Peyer's patch (tissue), 4 donors: Measurements from ENCODE around the gene TNPO2. TPM values are rescaled to one million over a fixed set of nuclear protein-coding genes. Genes with fewer than 3 reads are reported as not detected.
A peak's percentile ranks its signal among the peaks of the same experiment; 100 is the strongest.
"Not testable (repeated sequence)": the region's sequence is repeated elsewhere in the genome, so short reads cannot be mapped to it uniquely, and the experiment has no call there.

Source experiments
- DNase-seq, 3 donors: peaks; one replicate each; pipeline ENCODE4 v3.0.0-alpha.2; 2017 to 2019
- H3K27ac ChIP-seq, 4 donors: fragments of 200-600 bp; sonication (generic); one replicate each; pipeline ENCODE4 v1.5.1; 2016 to 2019
- H3K27me3 ChIP-seq, 2 donors: fragments of 200-600 bp; sonication (generic); one replicate each; pipeline ENCODE4 v1.5.1; 2019
- H3K36me3 ChIP-seq, 3 donors: fragments of 200-600 bp; sonication (generic); one replicate each; pipeline ENCODE4 v1.5.1; 2016 to 2019
- H3K4me1 ChIP-seq, 4 donors: fragments of 200-600 bp; sonication (generic); one replicate each; pipeline ENCODE4 v1.5.1; 2016 to 2019
- H3K4me3 ChIP-seq, 4 donors: fragments of 200-600 bp; sonication (generic); 1 replicate in 3 of 4; 2 replicates in 1 of 4; pipeline ENCODE4 v1.5.1; 2016 to 2019; ENCODE audit warnings: mild to moderate bottlenecking in 1 of 4
- H3K9me3 ChIP-seq, 4 donors: fragments of 200-600 bp; sonication (generic); one replicate each; pipeline ENCODE4 v1.5.1; 2016 to 2019; ENCODE audit warnings: mild to moderate bottlenecking in 1 of 4
- CTCF ChIP-seq, 6 experiments: fragments of 450-650 bp in 4 of 6; fragments of 200-600 bp in 2 of 6; sonication (generic) in 1 of 6; IDR thresholded peaks; one replicate each; pipeline ENCODE4 v1.5.1; 2017 to 2019; ENCODE audit warnings: antibody characterized with exemption in 6 of 6, mild to moderate bottlenecking in 3 of 6, moderate library complexity in 1 of 6
- POLR2A ChIP-seq, 2 donors: fragments of 450-650 bp; IDR thresholded peaks; one replicate each; pipeline ENCODE4 v1.5.1; 2017; ENCODE audit warnings: antibody characterized with exemption in 2 of 2, mild to moderate bottlenecking in 2 of 2, moderate library complexity in 2 of 2
- total RNA-seq, 4 donors: library from RNA; depleted of rRNA; stranded (reverse); fragments of >200 nt; gene quantifications; one replicate each; pipeline ENCODE4 v1.1.0, GENCODE V29; 2016

The TNPO2 gene
- total RNA-seq, 4 donors from 2014 or later: 39.1 to 131 (median 103) TPM

DNA sequence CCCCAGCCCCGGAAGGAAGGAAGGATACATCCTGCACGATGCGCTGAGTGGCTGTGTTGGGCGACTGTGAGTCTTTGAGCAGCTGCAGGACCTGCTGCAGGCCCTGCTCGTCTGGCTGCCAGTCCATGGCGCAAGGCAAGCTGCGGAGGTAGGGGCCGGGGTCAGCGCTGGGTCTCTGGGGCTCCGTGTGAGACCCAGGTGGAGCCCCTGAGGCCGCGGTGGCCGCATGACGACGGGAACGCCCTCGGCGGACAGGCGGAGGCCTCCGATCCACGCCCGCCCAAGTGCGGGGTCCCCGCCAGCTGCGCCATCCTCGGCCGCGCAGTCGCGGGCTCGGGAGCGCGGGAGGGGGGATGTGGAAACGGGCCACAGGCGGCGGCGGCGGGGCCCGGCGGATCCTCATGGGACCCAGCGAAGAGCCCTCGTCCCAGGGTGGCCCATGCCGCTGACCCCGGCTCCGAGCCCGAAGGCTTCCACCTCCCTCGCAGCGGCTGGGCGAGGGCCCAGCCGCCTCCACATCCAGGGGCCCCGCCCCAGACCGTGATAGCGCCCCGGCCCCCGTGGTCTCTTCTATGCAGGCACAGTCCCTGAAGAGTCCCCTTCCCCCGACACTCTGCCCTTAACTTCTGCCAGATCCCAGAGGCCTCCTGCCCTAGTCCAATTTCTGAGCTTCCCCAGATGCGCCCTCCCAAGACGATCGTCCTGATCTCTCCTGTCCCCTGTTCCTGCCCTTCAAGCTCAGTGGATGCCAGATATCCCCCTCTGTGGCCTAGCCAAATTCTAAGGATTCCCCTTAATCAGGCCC, 2.7 kb downstream of the TNPO2 start:
- Histone ChIP-seq H3K27me3 (no peaks in the 10 kb centered on the region), H3K4me1 (peaks cover 0 to 29% (median 11%) of the 10 kb centered on the region in 4 donors), H3K4me3 (peak overlapping the region; percentile 89 to 97 (median 92)), H3K27ac (peak overlapping the region; percentile 88 to 94 (median 92)), H3K9me3 (no peaks in the 10 kb centered on the region), H3K36me3 (peaks cover 0 to 17% (median 0%) of the 10 kb centered on the region in 3 donors)
- TF ChIP-seq POLR2A (IDR thresholded peaks at IDR 0.05) (no peak), CTCF (IDR thresholded peaks at IDR 0.05) (no peak)
- peak in 1 of 3 donors; percentile 61 for DNase-seq

DNA sequence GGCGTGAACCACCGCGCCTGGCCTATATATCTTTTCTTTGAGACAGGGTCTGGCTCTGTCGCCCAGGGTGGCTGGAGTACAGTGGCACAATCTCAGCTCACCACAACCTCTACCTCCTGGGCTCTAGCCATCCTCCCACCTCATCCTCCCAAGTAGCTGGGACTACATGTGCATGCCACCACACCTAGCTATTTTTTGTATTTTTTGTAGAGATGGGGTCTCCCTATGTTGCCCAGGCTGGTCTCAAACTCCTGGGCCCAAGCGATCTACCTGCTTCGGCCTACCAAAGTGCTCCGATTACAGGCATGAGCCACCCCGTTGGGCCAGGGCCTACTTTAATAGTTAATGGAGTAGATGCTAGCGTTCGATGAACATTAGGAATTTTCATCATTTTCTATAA, 3.4 kb downstream of the TNPO2 start:
- Histone ChIP-seq H3K27ac (peak overlapping the region in 2 of 4 donors; percentile 88 to 91), H3K27me3 (no peaks in the 10 kb centered on the region), H3K4me1 (peaks cover 0 to 29% (median 11%) of the 10 kb centered on the region in 4 donors), H3K9me3 (no peaks in the 10 kb centered on the region), H3K4me3 (peak overlapping the region in 1 of 4 donors; percentile 89), H3K36me3 (peaks cover 0 to 24% (median 0%) of the 10 kb centered on the region in 3 donors)
- TF ChIP-seq CTCF (IDR thresholded peaks at IDR 0.05) (no peak), POLR2A (IDR thresholded peaks at IDR 0.05) (no peak)
- no peak for DNase-seq

DNA sequence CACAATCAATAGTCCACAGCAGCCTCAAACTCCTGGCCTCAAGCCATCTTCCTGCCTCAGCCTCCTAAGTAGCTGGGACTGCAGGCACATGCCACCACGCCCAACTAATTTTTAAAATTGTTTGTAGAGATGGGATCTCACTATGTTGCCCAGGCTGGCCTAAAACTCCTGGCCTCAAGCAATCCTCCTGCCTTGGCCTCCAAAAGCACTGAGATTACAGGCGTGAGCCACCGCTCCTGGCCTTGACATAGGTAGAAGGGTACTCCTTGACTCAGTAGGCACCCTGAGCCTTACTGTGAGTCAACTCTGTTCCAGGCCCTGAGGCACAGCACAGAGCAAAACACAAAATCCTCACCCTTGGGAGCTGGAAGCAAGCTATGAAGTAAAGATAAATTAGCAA, 7.8 kb downstream of the TNPO2 start:
- H3K4me3 ChIP-seq: no peak overlapping the region
- no peak overlapping the region for H3K27ac ChIP-seq
- H3K36me3 ChIP-seq: peaks cover 0 to 61% (median 0%) of the 10 kb centered on the region in 3 donors
- H3K9me3 ChIP-seq: no peaks in the 10 kb centered on the region
- TF ChIP-seq CTCF (IDR thresholded peaks at IDR 0.05) (no peak), POLR2A (IDR thresholded peaks at IDR 0.05) (no peak)
- H3K4me1 ChIP-seq: peaks cover 0 to 11% (median 4%) of the 10 kb centered on the region in 4 donors
- no peak for DNase-seq
- no peaks in the 10 kb centered on the region for H3K27me3 ChIP-seq

- Histone ChIP-seq H3K4me3 (no peak overlapping the region), H3K36me3 (peaks cover 0 to 70% (median 0%) of the 10 kb centered on the region in 3 donors), H3K4me1 (peaks cover 0 to 3% (median 0%) of the 10 kb centered on the region in 4 donors), H3K9me3 (no peaks in the 10 kb centered on the region), H3K27ac (no peak overlapping the region), H3K27me3 (no peaks in the 10 kb centered on the region)
- no peak for TF ChIP-seq POLR2A (IDR thresholded peaks at IDR 0.05)
- TF ChIP-seq CTCF (IDR thresholded peaks at IDR 0.05): no peak
- no peak for DNase-seq
Measured at GRCh38 chr19:12715102-12715501, 8.6 kb downstream of the TNPO2 start.

- H3K27me3 ChIP-seq, H3K27ac ChIP-seq, H3K9me3 ChIP-seq, H3K4me3 ChIP-seq, DNase-seq, H3K4me1 ChIP-seq: not testable (repeated sequence)
- peaks cover 0 to 80% (median 0%) of the 10 kb centered on the region in 3 donors for H3K36me3 ChIP-seq
Measured at GRCh38 chr19:12713304-12713703, 10.4 kb downstream of the TNPO2 start.

DNA sequence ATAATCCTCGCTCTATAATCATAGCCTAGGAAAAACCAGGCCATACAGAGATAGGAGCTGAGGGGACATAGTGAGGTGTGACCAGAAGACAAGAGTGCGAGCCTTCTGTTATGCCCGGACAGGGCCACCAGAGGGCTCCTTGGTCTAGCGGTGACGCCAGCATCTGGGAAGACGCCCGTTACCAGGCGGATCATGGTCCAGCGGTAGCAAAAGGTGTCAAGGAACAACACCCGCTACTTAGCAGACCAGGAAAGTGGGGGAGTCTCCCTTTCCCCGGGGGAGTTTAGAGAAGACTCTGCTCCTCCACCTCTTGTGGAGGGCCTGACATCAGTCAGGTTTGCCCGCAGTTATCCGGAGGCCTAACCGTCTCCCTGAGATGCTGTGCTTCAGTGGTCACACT, 11.7 kb downstream of the TNPO2 start:
- H3K36me3 ChIP-seq: peaks cover 0 to 82% (median 0%) of the 10 kb centered on the region in 3 donors
- not testable (repeated sequence) for H3K4me3 ChIP-seq

More for the DNA sequence above, 11.7 kb downstream of the TNPO2 start:
- DNase-seq, H3K4me1 ChIP-seq, H3K9me3 ChIP-seq, H3K27me3 ChIP-seq, H3K27ac ChIP-seq: not testable (repeated sequence)
- peak in 4 of 6 experiments; percentile 20 to 60 (median 52) for TF ChIP-seq CTCF (IDR thresholded peaks at IDR 0.05)
